ENCODE results near the gene C3orf22. TPM values are rescaled to one million over a fixed set of nuclear protein-coding genes. Genes with fewer than 3 reads are reported as not detected.

The C3orf22 gene
- total RNA-seq, 1 donor = not detected

DNA sequence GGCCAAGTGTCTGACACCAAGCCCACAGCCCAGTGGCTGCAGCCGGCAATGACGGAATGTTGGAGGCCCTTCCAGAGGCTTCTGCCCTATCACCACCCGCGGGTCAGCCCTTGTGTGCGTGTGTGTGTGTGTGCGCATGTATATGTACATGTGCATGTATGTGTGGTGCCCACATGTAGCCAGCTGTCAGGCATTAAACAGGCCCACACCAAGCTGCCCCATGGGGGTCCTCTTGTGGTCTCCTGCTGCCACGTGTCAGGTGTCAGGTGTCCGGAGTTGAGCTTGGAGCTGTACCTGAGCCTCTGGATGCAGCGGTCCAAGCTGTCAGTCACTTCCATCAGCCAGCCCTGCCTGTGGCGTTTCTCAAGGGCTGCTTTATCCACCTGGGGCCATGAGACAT, 55.0 kb downstream of the C3orf22 start:
- TF ChIP-seq, protein P1, sequence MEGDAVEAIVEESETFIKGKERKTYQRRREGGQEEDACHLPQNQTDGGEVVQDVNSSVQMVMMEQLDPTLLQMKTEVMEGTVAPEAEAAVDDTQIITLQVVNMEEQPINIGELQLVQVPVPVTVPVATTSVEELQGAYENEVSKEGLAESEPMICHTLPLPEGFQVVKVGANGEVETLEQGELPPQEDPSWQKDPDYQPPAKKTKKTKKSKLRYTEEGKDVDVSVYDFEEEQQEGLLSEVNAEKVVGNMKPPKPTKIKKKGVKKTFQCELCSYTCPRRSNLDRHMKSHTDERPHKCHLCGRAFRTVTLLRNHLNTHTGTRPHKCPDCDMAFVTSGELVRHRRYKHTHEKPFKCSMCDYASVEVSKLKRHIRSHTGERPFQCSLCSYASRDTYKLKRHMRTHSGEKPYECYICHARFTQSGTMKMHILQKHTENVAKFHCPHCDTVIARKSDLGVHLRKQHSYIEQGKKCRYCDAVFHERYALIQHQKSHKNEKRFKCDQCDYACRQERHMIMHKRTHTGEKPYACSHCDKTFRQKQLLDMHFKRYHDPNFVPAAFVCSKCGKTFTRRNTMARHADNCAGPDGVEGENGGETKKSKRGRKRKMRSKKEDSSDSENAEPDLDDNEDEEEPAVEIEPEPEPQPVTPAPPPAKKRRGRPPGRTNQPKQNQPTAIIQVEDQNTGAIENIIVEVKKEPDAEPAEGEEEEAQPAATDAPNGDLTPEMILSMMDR (IDR thresholded peaks at IDR 0.05; ENCODE audit: insufficient read depth, low read depth, low read length) = no peak
- no peak for DNase-seq (ENCODE audit: low read depth)
- H3K4me3 ChIP-seq (ENCODE audit: low read depth, low read length) = no peak overlapping the region

DNA sequence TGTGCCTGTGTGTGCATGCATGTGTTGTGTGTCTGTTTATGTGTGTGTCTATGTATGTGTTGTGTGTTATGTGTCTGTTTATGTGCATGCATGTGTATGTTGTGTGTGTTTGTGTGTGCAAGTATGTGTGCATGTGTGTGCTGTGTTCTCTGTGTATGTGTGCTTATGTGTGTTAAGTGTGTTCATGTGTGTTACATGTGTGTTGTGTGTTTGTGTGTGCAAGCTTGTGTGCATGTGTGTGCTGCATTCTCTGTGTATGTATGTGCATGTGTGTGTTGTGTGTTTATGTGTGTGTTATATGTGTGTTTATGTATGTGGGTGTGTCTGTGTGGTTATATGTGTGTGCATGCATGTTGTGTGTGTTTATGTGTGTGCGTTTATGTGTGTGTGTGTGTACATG, 56.1 kb downstream of the C3orf22 start:
- TF ChIP-seq, protein P1 (IDR thresholded peaks at IDR 0.05; ENCODE audit: insufficient read depth, low read depth, low read length) = no peak
- H3K4me3 ChIP-seq (ENCODE audit: low read depth, low read length) = no peak overlapping the region
- no peak for DNase-seq (ENCODE audit: low read depth)

DNA sequence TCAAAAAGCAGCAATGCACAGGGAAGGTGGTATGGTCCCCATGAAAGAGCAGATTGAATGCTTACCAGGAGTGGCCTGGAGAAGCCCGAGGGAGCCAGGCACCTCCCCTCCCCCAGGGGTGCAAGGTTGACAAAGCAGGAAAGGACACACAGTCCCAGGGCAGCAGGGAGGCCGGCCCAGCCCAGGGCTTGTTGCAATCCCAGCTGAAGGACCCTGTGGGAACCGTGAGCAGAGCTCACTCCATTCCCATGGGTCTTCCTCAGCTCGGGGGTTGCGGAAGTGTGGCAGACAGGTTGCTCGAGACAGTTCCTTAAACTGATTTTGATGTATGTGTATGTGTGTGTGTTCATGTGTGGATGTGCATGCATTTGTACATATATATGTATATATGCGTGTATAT, 57.0 kb downstream of the C3orf22 start:
- TF ChIP-seq, protein P1 (IDR thresholded peaks at IDR 0.05; ENCODE audit: insufficient read depth, low read depth, low read length) = no peak

DNA sequence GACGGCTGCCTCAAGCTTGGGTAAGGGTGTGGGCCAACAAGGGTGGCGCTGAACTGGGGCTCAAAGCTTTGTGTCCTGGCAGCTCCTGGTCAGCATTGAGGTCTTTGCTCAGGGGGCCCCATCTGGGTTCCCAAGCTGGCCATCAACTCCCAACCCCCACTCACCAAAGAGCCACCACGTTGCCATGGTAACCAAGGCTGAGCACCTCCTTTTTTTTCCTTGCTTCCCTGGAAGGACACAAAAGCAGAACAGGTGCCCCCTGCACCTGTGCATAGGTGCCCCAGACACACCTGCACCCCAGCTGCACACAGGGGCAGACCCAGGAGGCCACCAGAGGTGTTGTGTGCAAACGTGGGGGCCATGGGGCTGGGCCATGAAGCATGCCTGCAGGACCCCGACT, 57.7 kb downstream of the C3orf22 start:
- TF ChIP-seq, protein P1 (IDR thresholded peaks at IDR 0.05; ENCODE audit: insufficient read depth, low read depth, low read length) = no peak
- no peak overlapping the region for H3K4me3 ChIP-seq (ENCODE audit: low read depth, low read length)
- no peak for DNase-seq (ENCODE audit: low read depth)

More for the DNA sequence above, 57.0 kb downstream of the C3orf22 start:
- DNase-seq (ENCODE audit: low read depth) = no peak
- no peak overlapping the region for H3K4me3 ChIP-seq (ENCODE audit: low read depth, low read length)

DNA sequence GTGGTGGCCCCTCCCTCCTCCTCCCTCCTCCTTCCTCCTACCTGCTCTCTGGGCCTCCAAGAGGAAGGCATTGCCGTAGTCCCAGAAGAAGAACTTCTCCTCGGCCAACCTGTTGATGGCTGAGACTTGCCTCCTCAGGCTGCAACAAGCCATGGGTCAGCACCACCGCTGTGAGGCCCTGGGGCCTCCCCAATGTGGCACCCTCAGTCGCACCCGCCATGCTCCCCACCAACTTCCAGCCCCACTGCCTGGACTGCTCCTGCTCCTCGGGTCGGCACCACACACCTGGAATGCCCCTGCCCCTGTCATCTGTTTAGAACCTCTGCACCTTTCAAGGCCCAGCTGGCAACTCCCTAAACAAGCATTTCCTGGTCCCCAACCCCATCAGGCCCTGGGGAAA, 58.7 kb downstream of the C3orf22 start:
- DNase-seq (ENCODE audit: low read depth) = no peak
- TF ChIP-seq, protein P1 (IDR thresholded peaks at IDR 0.05; ENCODE audit: insufficient read depth, low read depth, low read length) = no peak
- H3K4me3 ChIP-seq (ENCODE audit: low read depth, low read length) = no peak overlapping the region

Small RNA genes within 50 kb of the gene (small RNA-seq; reads per million reads assigned to genes)
- gene RNA5SP138 = not detected

Other genes with a start within 250 kb of the C3orf22 start
- gene KLF15, start 201.5 kb downstream of the C3orf22 start, total RNA-seq = 0.32 and 0.43 TPM in 2 replicates
- not detected in 2 replicates for gene CFAP100, start 164.0 kb downstream of the C3orf22 start, total RNA-seq
- gene ZXDC, start 83.0 kb downstream of the C3orf22 start, total RNA-seq = 17.7 TPM in 2 replicates
- under 0.01 TPM in 1 of 2 replicates, not detected in the other for gene UROC1, start 41.2 kb downstream of the C3orf22 start, total RNA-seq
- not detected in 2 replicates for gene CHST13, start 34.8 kb downstream of the C3orf22 start, total RNA-seq
- 11.3 and 13.4 TPM in 2 replicates for gene TXNRD3, start 96.2 kb upstream of the C3orf22 start, total RNA-seq
- gene CHCHD6, start 145.3 kb upstream of the C3orf22 start, total RNA-seq = 9.1 and 15.5 TPM in 2 replicates